ENCODE results near the gene STK33.

DNA sequence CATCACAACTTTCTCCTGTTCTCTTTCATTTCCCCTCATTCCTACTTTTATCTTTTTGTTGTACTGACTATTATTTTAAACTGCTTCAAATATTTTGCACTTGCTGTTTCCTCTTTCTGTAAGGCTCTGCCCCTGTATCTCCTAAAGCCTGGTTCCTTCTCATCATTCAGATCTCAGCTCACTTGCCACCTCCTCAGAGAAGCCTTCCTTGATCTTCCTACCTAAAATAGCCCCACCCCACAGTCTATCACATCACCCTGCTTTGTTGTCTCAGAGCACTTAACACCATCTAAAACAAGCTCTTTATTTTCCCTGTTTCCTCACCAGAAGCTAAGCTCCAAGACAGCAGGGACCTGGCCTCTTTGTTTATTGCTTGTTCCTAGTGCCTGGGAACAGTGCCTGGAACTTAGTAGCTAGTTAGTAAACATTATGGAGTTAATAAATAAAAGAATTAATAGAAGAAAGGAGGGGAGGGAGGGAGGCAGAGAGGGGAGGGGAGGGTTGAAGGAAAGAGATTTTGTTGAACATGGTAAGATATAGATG, 2.5 kb upstream of the STK33 start:
- TF ChIP-seq, protein P1, sequence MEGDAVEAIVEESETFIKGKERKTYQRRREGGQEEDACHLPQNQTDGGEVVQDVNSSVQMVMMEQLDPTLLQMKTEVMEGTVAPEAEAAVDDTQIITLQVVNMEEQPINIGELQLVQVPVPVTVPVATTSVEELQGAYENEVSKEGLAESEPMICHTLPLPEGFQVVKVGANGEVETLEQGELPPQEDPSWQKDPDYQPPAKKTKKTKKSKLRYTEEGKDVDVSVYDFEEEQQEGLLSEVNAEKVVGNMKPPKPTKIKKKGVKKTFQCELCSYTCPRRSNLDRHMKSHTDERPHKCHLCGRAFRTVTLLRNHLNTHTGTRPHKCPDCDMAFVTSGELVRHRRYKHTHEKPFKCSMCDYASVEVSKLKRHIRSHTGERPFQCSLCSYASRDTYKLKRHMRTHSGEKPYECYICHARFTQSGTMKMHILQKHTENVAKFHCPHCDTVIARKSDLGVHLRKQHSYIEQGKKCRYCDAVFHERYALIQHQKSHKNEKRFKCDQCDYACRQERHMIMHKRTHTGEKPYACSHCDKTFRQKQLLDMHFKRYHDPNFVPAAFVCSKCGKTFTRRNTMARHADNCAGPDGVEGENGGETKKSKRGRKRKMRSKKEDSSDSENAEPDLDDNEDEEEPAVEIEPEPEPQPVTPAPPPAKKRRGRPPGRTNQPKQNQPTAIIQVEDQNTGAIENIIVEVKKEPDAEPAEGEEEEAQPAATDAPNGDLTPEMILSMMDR (IDR thresholded peaks at IDR 0.05; ENCODE audit: low read length): no peak
- no peak for TF ChIP-seq EZH2phosphoT487 (IDR thresholded peaks at IDR 0.05; ENCODE audit: low read length)
